GM18520 (cell line): Measurements from ENCODE around the gene CORO2B.

Experiments
- ATAC-seq: cut with Tn5 transposase; IDR thresholded peaks from one replicate; pipeline ENCODE4 v1.9.1; 2021; ENCODE audit not compliant: unreplicated experiment

Gene CORO2B

GRCh38 chr15:68626283-68626682, 47.5 kb downstream of the CORO2B start:
- ATAC-seq = no peak

GRCh38 chr15:68626739-68627138, 47.9 kb downstream of the CORO2B start:
- ATAC-seq = no peak

- no peak for ATAC-seq
These were observed 48.7 kb downstream of the CORO2B start for GRCh38 chr15:68627476-68627875.

GRCh38 chr15:68627995-68628394, 49.2 kb downstream of the CORO2B start:
- no peak for ATAC-seq

- ATAC-seq = no peak
These were observed 50.9 kb downstream of the CORO2B start for GRCh38 chr15:68629519-68630210.

GRCh38 chr15:68630211-68630555, 51.4 kb downstream of the CORO2B start:
- ATAC-seq = no peak

GRCh38 chr15:68630836-68631235, 52.0 kb downstream of the CORO2B start:
- ATAC-seq = no peak

GRCh38 chr15:68631601-68632051, 52.8 kb downstream of the CORO2B start:
- ATAC-seq = no peak

- ATAC-seq = no peak
These were observed 53.3 kb downstream of the CORO2B start for GRCh38 chr15:68632101-68632500.

- ATAC-seq = no peak
These were observed 54.7 kb downstream of the CORO2B start for GRCh38 chr15:68633231-68634121.

GRCh38 chr15:68634122-68634482, 55.3 kb downstream of the CORO2B start:
- ATAC-seq = no peak

GRCh38 chr15:68634531-68634930, 55.7 kb downstream of the CORO2B start:
- no peak for ATAC-seq

GRCh38 chr15:68635141-68635540, 56.3 kb downstream of the CORO2B start:
- ATAC-seq = no peak

GRCh38 chr15:68636256-68636655, 57.5 kb downstream of the CORO2B start:
- no peak for ATAC-seq

- no peak for ATAC-seq
These were observed 59.1 kb downstream of the CORO2B start for GRCh38 chr15:68637767-68638404.

GRCh38 chr15:68638953-68639515, 60.2 kb downstream of the CORO2B start:
- ATAC-seq = no peak

- no peak for ATAC-seq
These were observed 61.3 kb downstream of the CORO2B start for GRCh38 chr15:68639926-68640600.

- no peak for ATAC-seq
These were observed 62.1 kb downstream of the CORO2B start for GRCh38 chr15:68640791-68641331.

GRCh38 chr15:68641376-68641775, 62.6 kb downstream of the CORO2B start:
- ATAC-seq = no peak

GRCh38 chr15:68642491-68642845, 63.7 kb downstream of the CORO2B start:
- no peak for ATAC-seq
